GM15510 (cell line): ENCODE measurements around the gene CRAMP1.

ENCODE experiments used
- POLR2A ChIP-seq: IDR thresholded peaks from 3 replicates; pipeline ENCODE4 v1.6.1; 2011; ENCODE audit warnings: borderline replicate concordance; ENCODE audit not compliant: insufficient read length; ENCODE audit errors: extremely low read depth

Gene CRAMP1

GRCh38 chr16:1613728-1614455 lies 1.7 kb downstream of the CRAMP1 start:
- TF ChIP-seq POLR2A: no peak

- no peak for TF ChIP-seq POLR2A
Observed at GRCh38 chr16:1614456-1615102, 2.4 kb downstream of the CRAMP1 start.

- no peak for TF ChIP-seq POLR2A
Observed at GRCh38 chr16:1615761-1616160, 3.6 kb downstream of the CRAMP1 start.

- no peak for TF ChIP-seq POLR2A
Observed at GRCh38 chr16:1619976-1620375, 7.8 kb downstream of the CRAMP1 start.

- TF ChIP-seq POLR2A: no peak
Observed at GRCh38 chr16:1620391-1620790, 8.2 kb downstream of the CRAMP1 start.

GRCh38 chr16:1621851-1622250 lies 9.7 kb downstream of the CRAMP1 start:
- TF ChIP-seq POLR2A: no peak

- no peak for TF ChIP-seq POLR2A
Observed at GRCh38 chr16:1626327-1626726, 14.2 kb downstream of the CRAMP1 start.

- TF ChIP-seq POLR2A: no peak
Observed at GRCh38 chr16:1626776-1627175, 14.6 kb downstream of the CRAMP1 start.

- TF ChIP-seq POLR2A: no peak
Observed at GRCh38 chr16:1630450-1631213, 18.5 kb downstream of the CRAMP1 start.

- no peak for TF ChIP-seq POLR2A
Observed at GRCh38 chr16:1631230-1631629, 19.1 kb downstream of the CRAMP1 start.

- TF ChIP-seq POLR2A: no peak
Observed at GRCh38 chr16:1631931-1632637, 19.9 kb downstream of the CRAMP1 start.

GRCh38 chr16:1632638-1632970 lies 20.4 kb downstream of the CRAMP1 start:
- no peak for TF ChIP-seq POLR2A

- no peak for TF ChIP-seq POLR2A
Observed at GRCh38 chr16:1633310-1633709, 21.1 kb downstream of the CRAMP1 start.

GRCh38 chr16:1634541-1634940 lies 22.4 kb downstream of the CRAMP1 start:
- no peak for TF ChIP-seq POLR2A

GRCh38 chr16:1635070-1635469 lies 22.9 kb downstream of the CRAMP1 start:
- no peak for TF ChIP-seq POLR2A

GRCh38 chr16:1637526-1637925 lies 25.4 kb downstream of the CRAMP1 start:
- no peak for TF ChIP-seq POLR2A

GRCh38 chr16:1638757-1639156 lies 26.6 kb downstream of the CRAMP1 start:
- TF ChIP-seq POLR2A: no peak
